Prostate gland (tissue), 2 donors: ENCODE data around the gene RALGPS2. TPM values are rescaled to one million over a fixed set of nuclear protein-coding genes. Genes with fewer than 3 reads are reported as not detected.

Experiments
- DNase-seq: peaks from one replicate; pipeline ENCODE4 v3.0.0-alpha.2; 2019; ENCODE audit warnings: low spot score
- H3K27ac ChIP-seq, 2 donors: fragments of 200-600 bp; sonication (generic); 2 replicates each; pipeline ENCODE4 v1.5.1; 2017 to 2019
- H3K27me3 ChIP-seq: fragments of 200-600 bp; sonication (generic); replicated peaks from 2 replicates; pipeline ENCODE4 v1.5.1; 2019; ENCODE audit not compliant: insufficient read depth
- H3K36me3 ChIP-seq, 2 donors: fragments of 200-600 bp; sonication (generic); 1 replicate in 1 of 2; 2 replicates in 1 of 2; pipeline versions ENCODE4 v1.5.1 to v1.8.1; 2017 to 2019
- H3K4me1 ChIP-seq: fragments of 200-600 bp; sonication (generic); replicated peaks from 2 replicates; pipeline ENCODE4 v1.5.1; 2019
- H3K4me3 ChIP-seq, 2 donors: fragments of 200-600 bp; sonication (generic); 2 replicates each; pipeline ENCODE4 v1.5.1; 2017 to 2019
- H3K9me3 ChIP-seq: fragments of 200-600 bp; sonication (generic); 2 replicates; pipeline ENCODE4 v1.5.1; 2017
- POLR2A ChIP-seq: fragments of 450-650 bp; IDR thresholded peaks from one replicate; pipeline ENCODE4 v1.6.1; 2016; ENCODE audit warnings: antibody characterized with exemption, mild to moderate bottlenecking
- POLR2AphosphoS5 ChIP-seq: sonication (generic); formaldehyde crosslinking; IDR thresholded peaks from one replicate; pipeline ENCODE4 v1.6.1; 2017; ENCODE audit warnings: antibody characterized with exemption
- WGBS: methylation state at CpG from one replicate; pipeline ENCODE4 v1.1.5; 2018; 5-methylcytosine and 5-hydroxymethylcytosine counted together
- intact Hi-C: fragments of 100-400 bp; cut with DNase I; formaldehyde crosslinking; loops from one replicate; pipeline ENCODE4 v1.14.2; 2022
- total RNA-seq, 2 donors: library from RNA; depleted of rRNA; stranded (reverse); fragments of >200 nt; gene quantifications; one replicate each; pipeline ENCODE4 v1.1.0, GENCODE V29; 2016
- TF ChIP-seq, protein P1 (sequence below), 4 experiments: fragments of 200-600 bp in 2 of 4; fragments of 450-650 bp in 2 of 4; sonication (generic) in 2 of 4; IDR thresholded peaks; 1 replicate in 3 of 4; 2 replicates in 1 of 4; pipeline ENCODE4 v1.5.1; 2016 to 2019; ENCODE audit warnings: antibody characterized with exemption in 4 of 4, mild to moderate bottlenecking in 2 of 4, moderate library complexity in 2 of 4

Gene RALGPS2
- total RNA-seq, 2 donors from 2014 or later: 25.6 to 26.2 TPM

DNA sequence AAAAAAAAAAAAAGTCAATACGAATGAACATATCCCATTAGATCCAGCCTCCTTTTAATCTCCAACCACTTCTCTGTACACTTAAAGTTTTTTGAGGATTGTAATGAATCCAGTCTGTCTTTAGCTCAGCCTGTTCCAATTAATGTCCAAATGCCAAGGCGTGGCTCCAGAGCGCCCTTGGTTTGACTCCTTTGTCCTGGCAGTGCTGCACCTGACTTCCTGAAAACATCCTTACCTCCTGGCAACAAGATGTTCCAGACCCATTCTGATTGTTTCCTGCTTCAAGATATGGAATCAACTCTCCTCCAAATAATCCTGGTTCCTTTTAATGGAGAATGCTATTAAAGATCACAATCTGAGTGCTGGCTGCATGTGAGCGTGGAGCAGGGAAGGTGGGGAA, 226.6 kb downstream of the RALGPS2 start:
- H3K4me3 ChIP-seq: no peak overlapping the region
- H3K36me3 ChIP-seq: no peaks in the 10 kb centered on the region
- intact Hi-C loops: loop anchor here (5.0 kb wide), 1 partner anchor 79 kb away; the partner anchor contains the start of gene ANGPTL1
- peak; percentile 51 for DNase-seq
- H3K27ac ChIP-seq: peak overlapping the region in 1 of 2 donors; percentile 23
- no peak for TF ChIP-seq POLR2A
- TF ChIP-seq POLR2AphosphoS5: peak; percentile 70
- TF ChIP-seq, protein P1, sequence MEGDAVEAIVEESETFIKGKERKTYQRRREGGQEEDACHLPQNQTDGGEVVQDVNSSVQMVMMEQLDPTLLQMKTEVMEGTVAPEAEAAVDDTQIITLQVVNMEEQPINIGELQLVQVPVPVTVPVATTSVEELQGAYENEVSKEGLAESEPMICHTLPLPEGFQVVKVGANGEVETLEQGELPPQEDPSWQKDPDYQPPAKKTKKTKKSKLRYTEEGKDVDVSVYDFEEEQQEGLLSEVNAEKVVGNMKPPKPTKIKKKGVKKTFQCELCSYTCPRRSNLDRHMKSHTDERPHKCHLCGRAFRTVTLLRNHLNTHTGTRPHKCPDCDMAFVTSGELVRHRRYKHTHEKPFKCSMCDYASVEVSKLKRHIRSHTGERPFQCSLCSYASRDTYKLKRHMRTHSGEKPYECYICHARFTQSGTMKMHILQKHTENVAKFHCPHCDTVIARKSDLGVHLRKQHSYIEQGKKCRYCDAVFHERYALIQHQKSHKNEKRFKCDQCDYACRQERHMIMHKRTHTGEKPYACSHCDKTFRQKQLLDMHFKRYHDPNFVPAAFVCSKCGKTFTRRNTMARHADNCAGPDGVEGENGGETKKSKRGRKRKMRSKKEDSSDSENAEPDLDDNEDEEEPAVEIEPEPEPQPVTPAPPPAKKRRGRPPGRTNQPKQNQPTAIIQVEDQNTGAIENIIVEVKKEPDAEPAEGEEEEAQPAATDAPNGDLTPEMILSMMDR (IDR thresholded peaks at IDR 0.05): no peak
- no peaks in the 10 kb centered on the region for H3K4me1 ChIP-seq
- no peaks in the 10 kb centered on the region for H3K27me3 ChIP-seq
- WGBS: 21% methylated on average over 4 of the region's 4 CpGs
- no peaks in the 10 kb centered on the region for H3K9me3 ChIP-seq

DNA sequence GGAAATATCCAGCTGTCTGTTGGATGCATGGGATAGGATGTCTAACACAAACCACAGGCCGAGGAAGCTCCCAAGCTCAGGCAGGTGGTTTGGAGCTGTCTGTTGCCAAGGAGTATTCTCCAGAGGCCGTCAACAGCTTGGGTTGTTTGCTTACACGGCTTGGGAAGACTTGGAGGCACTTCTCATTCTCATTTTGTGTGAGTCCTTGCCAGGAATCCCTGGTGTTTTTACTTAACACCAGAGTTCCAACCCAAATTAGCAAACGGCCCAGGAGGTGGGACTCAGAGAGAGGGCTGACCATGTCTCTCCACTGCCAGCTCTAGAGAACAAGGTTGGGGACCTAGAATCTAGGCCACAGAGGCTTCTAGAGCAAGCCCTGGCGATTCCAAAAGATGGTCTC, 228.0 kb downstream of the RALGPS2 start:
- WGBS: 29% methylated on average over 5 of the region's 5 CpGs
- Histone ChIP-seq H3K36me3 (no peaks in the 10 kb centered on the region), H3K4me3 (no peak overlapping the region), H3K27ac (peak overlapping the region; percentile 7 to 39), H3K9me3 (no peaks in the 10 kb centered on the region), H3K27me3 (no peaks in the 10 kb centered on the region), H3K4me1 (no peaks in the 10 kb centered on the region)
- intact Hi-C loops: loop anchor here (5.0 kb wide), 1 partner anchor 81 kb away; the partner anchor contains the start of gene ANGPTL1
- peak; percentile 13 for TF ChIP-seq POLR2AphosphoS5
- no peak for TF ChIP-seq POLR2A
- DNase-seq: no peak

DNA sequence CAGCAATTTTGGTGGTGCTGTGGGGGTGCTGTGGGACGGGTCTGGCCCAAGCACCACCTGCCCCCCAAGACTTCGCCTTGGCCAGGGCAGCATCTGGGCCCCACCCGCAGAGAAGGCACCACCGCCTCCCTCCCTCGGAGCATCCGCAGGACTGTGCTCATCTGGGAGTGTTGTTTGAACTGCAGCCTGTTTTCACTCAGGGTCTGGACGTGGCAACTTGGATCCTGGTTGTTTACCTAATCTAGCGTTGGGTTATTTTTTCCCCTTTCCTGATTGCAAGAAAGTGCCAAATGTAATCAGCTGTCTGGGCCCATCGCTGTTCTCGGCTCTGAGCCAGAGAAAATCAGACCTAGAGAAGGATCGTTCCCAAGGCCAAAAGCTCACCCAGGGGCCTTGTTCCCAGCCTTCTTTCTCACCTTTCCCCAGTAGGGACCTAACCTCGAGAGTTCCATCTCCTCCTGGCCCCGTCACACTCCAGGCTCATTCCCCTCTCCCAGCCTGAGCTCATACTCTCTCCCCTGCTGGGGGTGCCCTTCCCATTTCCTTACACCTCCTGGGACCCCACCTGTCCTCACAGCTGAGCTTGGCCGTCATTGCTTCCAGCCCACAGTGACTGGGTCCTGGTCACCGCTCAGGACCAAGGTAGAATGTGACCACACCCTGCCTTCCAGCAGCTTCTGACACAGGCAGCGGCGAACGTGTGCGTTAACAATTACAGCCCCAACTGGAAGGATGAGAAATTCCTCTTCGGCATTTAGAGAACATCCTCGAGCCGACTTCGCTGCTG, 228.7 kb downstream of the RALGPS2 start:
- intact Hi-C loops: loop anchor here (5.0 kb wide), 1 partner anchor 81 kb away; the partner anchor contains the start of gene ANGPTL1
- Histone ChIP-seq H3K27me3 (no peaks in the 10 kb centered on the region), H3K36me3 (no peaks in the 10 kb centered on the region), H3K4me3 (no peak overlapping the region), H3K4me1 (no peaks in the 10 kb centered on the region), H3K9me3 (no peaks in the 10 kb centered on the region), H3K27ac (peak overlapping the region; percentile 7 to 39)
- no peak for DNase-seq
- 78% methylated on average over 23 of the region's 23 CpGs for WGBS
- TF ChIP-seq POLR2A (no peak), POLR2AphosphoS5 (peak; percentile 11)

DNA sequence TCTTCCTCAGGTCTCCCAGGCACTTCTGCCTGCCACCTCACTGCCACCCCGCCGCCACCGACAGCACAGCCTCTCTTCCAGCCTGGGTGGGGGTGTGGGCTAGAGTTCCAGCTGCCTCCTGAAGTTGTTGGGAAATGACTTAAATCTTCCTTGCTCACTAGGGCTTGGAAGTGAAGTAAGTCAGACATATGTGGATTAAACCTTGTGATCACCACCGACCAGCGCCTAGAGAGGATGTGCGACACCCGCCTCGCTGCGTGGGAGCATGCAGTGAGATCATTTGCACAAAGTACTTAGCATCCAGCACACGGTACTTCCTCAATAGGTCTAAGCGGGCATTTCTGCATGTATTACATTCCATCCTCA, 229.3 kb downstream of the RALGPS2 start:
- Histone ChIP-seq H3K27me3 (no peaks in the 10 kb centered on the region), H3K4me1 (no peaks in the 10 kb centered on the region), H3K9me3 (no peaks in the 10 kb centered on the region), H3K36me3 (no peaks in the 10 kb centered on the region), H3K27ac (no peak overlapping the region), H3K4me3 (no peak overlapping the region)
- WGBS: 91% methylated on average over 11 of the region's 11 CpGs
- TF ChIP-seq, protein P1 (IDR thresholded peaks at IDR 0.05): no peak
- TF ChIP-seq POLR2A (no peak), POLR2AphosphoS5 (no peak)
- DNase-seq: no peak
- intact Hi-C loops: loop anchor here (5.0 kb wide), 1 partner anchor 82 kb away; the partner anchor contains the start of gene ANGPTL1

DNA sequence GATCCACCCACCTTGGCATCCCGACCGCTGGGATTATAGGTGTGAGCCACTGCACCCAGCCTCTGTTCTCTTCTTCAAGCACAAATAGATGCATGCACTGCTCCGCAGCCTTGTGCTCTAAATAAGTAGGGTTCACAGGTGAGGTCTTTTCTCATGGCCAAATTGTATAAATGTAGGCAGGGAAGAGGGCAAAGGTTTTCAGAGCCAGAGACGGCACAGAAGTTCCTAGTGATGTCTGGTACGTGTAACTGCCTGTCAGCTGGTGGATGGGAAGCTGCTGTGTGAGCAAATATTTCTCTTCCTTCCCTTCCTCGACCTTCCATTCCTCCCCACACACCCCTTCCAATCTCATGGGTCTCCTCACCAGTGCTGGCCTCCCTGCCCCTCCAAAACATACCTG, 229.9 kb downstream of the RALGPS2 start:
- WGBS: 58% methylated on average over 6 of the region's 6 CpGs

More for the DNA sequence above, 229.9 kb downstream of the RALGPS2 start:
- Histone ChIP-seq H3K4me3 (no peak overlapping the region), H3K36me3 (no peaks in the 10 kb centered on the region), H3K27me3 (no peaks in the 10 kb centered on the region), H3K27ac (no peak overlapping the region), H3K4me1 (no peaks in the 10 kb centered on the region), H3K9me3 (no peaks in the 10 kb centered on the region)
- intact Hi-C loops: loop anchor here (5.0 kb wide), 1 partner anchor 83 kb away; the partner anchor contains the start of gene ANGPTL1
- TF ChIP-seq POLR2AphosphoS5 (no peak), POLR2A (no peak)
- TF ChIP-seq, protein P1 (IDR thresholded peaks at IDR 0.05): no peak
- no peak for DNase-seq
